ENCODE data around the gene WDFY3.
A peak's percentile ranks its signal among the peaks of the same experiment; 100 is the strongest.

Gene WDFY3

DNA sequence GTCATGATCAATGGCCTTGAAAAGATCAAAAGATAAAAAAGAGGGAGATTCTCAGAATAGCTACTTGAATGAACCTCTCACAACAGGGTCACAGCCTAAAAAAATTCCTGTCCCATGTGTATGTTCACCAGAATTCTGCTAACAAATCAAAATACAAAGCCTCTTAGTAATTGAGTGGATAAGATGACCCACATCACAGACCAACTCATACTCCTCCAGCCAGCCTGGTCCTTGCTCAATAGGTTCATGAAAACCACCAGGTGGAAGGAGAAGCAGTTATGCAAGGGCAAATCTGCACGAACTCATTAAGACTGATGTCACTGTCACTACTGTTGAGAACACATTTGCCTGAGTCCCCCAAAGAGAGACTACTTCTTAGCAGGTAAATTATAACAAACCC, 21.5 kb downstream of the WDFY3 start:
- no peak for DNase-seq

DNA sequence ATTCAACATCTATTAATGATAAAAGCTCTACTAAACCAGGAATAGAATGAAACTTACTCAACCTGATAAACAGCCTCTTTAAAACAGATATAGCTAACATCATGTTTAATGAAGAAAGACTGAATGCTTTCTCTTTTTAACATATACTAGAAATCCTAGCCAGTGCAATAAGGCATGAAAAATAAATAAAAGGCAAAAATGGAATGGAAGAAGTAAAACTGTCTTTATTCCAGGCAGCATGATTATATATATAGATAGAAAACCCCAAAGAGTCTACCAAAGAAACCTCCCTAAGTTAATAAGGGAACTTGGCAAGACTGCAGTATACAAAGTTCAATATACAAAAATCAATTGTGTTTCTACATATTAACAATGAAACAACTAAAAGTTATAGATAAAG, 25.5 kb downstream of the WDFY3 start:
- no peak for DNase-seq

DNA sequence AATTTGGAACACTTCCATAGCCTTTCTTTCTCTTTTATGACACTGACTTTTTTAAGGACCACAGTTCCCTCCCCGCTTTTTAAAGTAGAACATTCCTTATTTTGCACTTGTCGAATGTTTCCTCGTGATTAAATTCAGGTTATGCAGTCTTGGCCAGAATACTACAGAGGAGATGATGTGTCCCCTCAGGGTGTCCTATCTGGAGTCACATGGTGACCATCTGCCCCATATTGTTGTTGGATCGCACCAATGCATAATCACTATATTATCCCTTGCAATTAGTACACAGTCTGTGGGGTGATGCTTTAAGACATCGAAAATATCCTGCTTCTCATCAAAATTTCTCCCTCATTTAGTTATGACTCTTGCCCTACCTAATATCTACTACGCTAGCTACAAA, 27.4 kb downstream of the WDFY3 start:
- no peak for DNase-seq

DNA sequence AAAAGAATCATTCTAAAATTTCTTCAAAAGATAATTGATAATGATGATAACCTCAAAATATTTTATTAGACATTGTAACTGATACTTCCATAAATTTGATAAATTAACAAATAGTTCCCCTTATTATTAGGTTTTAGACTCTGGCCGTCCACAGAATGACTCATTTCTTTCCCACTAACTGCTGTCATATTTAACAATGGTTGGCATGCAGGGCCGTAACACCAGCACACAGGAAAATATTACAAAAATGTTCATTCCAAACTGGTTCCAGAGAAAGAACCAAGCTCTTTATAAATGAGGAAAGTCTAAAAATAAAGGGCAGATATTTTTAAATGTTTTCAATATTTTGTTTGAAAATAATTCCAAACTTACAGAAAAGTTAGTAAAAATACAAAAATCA, 28.2 kb downstream of the WDFY3 start:
- DNase-seq: no peak

DNA sequence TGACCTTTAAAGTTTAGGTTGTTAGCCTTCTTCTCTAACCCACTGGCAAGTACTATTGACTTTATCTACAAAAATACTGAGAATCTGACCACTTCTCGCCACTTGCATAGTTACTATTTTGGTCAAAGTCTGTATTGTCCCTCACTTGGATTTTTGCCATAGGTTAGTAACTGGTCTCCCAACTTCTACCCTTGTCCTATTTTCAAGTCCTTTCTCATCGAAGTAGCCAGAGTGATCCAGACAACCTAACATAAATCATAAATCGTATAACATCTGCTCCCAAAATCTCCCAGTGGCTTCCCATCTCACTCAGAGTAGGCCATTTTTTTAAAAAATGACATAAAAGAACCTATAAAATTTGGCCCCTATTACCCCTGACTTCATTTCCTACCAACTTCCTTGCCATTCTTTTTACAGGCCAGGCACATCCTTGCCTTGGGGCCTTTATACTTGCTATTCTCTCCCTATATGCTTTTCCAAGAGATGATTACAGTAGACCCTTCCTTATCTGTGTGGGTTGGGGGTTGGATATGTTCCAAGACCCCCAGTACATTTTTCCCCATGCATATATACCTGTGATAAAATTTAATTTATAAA, 29.0 kb downstream of the WDFY3 start:
- DNase-seq: no peak

DNA sequence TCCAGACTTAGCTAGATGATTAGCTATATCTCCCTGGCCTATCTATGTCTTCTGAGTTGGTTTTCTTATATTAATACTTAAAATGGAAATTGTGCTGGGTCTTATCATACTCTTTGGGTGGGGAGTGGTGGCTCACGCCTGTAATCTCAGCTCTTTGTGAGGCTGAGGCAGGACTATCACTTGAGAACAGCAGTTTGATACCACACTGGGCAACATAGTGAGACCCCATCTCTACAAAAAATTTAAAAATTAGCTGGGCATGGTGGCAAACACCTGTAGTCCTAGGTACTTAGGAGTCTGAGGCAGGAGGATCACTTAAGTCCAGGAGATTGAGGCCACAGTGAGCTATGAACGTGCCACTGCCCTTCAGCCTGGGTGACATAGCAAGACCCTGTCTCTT, 30.4 kb downstream of the WDFY3 start:
- DNase-seq: no peak

DNA sequence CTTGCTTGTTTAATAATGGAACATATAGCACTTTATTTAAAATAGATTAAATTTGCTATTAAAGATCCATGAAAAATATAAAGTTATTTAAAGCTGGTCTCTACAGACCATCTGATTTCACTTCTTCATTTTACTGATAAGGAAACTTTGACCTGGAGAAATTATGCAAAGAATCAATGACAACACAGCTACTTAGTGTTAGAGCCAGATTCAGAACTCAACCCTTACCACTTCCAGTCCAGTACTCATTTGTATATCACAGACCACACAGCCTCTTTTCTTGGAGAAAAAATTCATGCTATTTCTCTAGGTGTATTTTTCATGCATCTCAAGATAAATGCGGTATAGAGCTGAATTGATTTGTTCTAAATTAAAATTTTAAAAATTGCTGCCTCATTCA, 34.0 kb downstream of the WDFY3 start:
- DNase-seq: no peak

DNA sequence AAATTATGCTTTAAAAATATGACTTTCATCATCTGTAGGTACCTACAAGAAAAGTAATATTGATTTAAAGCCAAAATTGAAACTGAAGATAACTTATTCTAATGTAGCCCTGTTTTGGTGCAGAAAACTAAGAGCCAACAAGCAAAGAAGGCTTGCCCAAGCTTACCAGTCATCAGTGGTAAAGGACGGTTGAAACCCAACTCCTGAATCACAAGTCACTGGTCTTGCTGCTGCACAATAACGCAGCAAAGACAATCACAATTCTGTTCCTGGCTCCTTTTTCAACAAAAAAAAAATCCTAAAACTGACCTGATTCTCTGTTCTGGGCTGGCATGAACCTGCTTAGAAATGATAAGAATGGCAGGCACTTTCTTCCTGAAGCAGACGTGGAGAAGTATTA, 34.5 kb downstream of the WDFY3 start:
- DNase-seq: no peak

DNA sequence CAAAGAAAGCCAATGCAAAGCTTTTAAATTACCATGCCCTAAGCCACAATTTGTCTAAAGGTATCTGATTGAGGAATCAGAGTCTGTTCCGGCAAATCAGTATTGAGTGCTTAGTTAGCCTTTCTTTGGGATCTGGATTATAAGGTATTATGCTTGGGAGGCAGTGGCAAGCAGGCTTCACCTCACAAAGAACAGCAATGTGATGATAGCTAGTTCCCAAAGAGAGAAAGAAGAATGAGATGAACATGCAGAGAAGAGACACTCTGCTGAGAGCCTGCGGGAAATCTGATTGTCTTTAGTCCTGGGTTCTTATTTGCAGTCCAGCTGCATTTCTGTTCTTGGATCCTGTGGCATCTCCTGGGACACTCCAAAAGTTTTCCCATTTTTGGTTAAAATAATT, 35.2 kb downstream of the WDFY3 start:
- DNase-seq: no peak

DNA sequence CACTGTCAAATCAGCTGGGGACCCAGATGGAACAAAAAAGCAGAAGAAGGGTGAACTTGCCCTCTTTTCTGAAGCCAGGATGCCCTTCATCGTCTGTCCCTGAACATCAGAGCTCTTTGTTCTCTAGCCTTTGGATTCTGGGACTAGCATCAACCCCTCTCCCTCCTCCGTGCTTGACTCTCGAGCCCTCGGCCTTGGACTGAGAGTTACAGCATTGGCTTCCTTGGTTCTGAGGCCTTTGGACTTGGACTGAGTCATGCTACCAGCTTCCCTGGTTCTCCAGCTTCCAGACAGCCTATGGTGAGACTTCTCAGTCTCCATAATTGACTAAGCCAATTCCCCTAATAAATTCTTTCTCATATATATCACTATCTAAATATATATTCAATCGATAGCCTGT, 38.4 kb downstream of the WDFY3 start:
- no peak for DNase-seq

DNA sequence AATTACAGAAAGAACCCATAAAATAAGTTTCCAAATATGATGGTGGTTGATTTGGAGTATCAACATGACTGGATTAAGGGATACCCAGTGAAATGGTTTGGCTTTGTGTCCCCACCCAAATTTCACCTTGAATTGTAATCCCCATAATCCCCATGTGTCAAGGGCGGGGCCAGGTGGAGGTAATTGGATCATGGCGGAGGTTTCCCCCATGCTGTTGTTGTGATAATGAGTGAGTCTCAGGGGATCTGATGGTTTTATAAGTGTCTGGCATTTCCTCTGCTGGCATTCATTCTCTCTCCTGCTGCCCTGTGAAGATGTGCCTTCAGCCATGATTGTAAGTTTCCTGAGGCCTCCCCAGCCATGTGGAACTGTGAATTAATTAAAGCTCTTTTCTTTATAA, 39.1 kb downstream of the WDFY3 start:
- DNase-seq: no peak

DNA sequence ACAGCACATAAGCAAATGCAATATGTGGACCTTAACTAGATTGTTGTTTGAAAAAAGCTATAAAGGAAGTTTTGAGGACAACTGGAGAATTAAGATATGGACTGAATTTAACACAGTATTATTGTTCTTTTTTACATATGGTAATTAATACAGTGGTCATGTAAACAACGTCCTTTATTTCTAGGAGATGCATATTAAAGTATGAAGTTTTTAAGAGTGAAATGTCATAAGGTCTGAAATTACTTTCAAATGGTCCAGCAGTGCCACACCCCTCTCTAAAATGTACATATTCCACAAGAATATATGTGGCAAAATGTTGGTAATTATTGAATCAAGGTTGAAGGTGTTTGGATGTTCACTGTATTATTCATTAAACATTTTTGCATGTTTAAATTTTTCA, 40.9 kb downstream of the WDFY3 start:
- DNase-seq: no peak

DNA sequence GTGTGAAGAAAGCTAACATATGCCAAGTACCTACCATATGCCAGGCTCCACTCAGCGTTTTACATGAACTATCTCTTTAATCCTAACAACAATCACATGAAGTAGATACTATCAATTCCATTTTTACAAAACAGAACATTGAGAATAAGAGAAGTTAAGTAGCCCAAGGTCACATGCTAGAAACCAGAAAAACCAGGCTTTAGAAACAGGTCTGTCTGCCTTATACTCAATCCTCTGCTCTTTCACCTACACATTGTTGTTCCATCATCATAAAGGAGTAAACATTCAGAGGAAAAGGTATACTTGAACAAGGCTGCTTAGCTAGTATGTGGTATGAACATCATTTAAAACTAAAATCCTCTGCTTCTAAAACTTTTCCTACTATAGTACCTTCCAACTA, 42.1 kb downstream of the WDFY3 start:
- DNase-seq: no peak

DNA sequence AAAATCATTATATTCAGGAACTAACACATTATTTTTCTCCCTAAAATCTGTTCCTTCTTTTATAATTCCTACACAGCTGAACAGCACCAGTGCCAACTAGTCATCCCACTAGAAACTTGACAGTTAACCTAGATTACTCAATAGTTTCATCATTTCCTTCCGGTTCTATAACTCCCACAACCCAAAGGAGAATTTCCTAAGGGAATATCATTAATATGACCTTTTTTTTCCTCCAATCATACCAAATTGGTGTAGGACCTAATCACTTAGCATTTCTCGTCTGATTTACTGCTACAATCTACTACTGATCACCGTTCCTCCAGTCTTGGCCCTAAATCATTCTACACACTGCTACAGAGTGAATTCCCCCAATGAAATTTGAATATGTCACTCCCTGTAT, 45.9 kb downstream of the WDFY3 start:
- no peak for DNase-seq

DNA sequence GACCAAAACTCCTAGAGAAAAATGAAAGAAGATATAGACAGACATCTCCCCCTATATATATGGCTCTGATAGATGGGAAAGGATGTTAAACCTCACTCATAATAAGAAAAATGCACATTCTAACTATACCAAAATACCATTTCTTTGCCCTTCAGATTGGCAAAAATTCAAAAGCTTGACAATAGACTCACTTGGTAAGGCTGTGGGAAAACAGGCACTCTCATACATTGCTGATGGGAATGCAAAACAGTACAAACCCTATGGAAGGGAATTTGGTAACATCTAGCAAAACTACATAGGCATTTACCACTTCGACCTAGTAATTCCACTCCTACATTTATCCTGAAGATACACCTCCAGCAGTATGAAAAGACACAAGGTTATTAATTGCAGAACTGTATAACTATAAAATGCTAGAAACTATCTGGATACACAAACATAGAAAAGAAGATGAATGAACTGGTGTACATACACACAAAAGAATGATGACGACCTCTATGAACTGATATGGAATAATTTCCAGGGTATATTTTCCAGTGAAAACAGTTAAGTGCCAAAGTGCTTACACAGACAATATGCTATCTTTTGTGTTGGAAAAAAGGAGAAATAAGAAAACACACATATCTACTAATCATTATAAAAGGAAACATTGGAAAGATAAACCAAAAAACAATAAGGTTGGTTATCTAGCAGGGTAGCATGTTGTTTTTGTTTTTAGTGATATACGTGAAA, 48.5 kb downstream of the WDFY3 start:
- no peak for DNase-seq

DNA sequence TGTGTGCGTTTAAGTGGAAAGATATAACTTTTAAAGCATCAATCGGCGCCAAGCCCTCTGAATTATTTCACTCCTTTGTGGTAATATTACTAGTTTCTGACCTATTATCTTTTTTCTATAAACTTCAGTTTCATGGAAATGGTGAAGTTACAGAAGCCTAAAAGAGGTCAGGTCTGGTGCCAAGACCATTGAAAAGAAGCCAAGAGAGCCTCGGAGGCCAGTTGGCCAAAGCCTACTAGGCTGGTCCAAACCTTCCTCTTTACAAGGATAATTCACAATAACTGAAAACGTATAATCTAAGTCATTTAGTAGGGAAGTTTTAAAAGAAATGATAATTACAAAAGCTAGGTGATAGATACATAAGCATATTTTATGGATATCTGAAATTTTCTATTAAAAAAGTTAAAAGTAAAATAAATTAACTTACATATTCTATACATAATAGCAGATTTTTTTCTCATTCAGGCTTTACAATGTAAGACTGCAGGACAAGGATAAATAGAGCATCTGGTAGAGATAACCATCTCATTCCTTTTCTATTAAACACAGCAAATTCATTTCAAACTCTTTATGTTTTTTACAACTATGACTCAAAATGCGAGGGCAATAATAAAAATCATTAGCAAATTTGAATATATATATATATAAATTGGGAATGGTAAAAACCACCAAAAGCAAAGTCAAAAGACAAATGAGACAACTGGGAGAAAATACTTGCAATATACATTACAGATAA, 49.2 kb downstream of the WDFY3 start:
- peak in 1 of 2 donors; percentile 6 for DNase-seq

DNA sequence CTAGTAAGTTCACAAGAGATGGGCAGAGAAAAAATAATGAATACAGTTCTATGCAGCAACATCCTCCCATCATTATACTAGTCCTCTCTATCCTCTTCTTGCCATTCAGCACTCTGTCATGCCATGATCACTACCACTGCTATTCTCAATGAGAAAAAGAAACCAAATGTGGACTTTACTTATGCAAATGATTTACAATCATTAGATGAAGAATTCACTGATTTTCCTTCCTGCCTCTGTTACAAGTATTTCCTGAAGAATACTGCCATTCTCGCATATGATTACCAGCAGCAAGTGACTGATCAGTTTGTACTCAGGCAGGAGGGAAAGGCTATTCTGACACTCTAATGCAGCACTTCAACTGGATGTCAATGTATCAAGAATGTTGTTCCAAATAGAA, 50.3 kb downstream of the WDFY3 start:
- no peak for DNase-seq

DNA sequence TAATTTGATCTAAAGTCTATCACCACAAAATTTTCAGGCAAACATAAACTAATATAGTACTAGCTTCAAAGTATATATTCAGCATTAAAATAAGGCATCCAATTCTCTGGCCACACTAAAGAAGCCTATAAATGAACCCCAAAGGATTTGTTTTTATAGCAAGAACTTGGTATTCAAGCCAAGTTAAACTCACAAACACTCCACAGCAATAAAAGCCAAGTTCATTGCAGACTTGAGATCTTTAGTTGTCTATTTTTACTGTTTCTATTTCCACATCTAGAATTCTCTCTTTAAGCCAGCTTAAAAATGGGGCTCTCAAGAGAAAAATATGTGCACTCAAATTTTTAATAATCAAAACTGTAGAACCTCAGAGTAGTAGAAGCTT, 51.1 kb downstream of the WDFY3 start:
- no peak for DNase-seq

DNA sequence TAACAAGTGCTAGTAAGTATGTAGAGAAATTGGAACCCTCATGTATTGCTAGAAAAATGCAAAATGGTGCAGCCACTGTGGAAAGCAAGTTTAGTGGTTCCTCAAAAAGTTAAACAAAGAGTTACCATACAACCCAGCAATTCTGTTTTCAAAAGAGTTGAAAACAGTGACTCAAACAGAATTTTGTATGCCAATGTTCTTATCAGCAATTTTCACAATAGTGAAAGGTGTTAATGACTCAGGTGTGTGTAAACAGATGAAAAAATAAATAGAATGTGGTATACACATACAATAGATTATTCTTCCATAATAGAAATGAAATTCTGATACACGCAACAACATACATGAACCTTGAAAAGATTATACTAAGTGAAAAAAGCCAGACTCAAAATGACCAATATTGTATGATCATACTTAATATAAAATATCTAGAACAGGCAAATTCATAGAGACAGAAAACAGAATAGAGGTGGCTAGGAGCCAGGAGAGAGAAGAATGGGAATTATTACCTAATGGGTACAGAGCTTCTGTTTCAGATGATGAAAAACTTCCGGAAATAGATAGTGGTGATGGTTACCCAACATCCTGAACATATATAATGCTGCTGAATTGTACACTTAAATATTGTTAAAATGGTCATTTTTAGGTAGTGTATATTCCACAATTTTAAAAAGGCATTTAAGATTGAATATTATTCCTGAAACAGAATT, 51.6 kb downstream of the WDFY3 start:
- no peak for DNase-seq

DNA sequence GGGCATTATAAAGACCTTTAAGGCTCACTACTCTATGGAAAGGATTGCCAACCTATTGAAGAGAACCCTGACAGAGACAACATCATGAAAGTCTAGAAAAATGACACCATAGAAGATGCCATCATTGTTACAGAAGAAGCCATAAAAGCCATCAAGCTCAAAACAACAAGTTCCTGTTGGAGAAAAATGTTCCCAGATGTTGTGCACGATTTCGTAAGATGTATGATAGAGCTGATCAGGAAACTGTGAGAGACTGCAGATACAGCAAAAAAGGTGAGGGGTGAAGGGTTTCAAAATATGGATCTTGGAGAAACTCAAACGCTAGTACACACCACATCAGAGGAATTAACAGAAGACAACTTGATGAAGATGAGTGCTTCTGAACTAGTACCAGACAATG, 53.3 kb downstream of the WDFY3 start:
- no peak for DNase-seq

DNA sequence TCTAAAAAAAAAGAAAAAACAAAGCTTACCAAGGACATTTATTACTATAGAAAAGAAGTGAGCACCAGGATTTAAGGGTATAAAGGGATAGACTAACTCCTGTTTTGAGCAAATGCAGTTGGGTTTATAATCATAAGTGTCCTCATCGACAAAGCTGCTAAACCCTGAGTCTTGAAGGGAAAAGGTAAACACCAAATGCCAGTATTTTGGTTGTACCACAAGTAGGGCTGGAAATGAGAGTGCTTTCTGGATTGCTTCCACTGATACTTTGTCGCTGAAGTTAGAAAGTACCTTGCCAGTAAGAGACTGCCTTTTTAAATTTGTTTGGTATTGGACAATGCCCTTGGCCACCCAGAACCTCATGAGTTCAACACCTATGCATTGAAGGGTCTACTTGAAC, 53.7 kb downstream of the WDFY3 start:
- no peak for DNase-seq

DNA sequence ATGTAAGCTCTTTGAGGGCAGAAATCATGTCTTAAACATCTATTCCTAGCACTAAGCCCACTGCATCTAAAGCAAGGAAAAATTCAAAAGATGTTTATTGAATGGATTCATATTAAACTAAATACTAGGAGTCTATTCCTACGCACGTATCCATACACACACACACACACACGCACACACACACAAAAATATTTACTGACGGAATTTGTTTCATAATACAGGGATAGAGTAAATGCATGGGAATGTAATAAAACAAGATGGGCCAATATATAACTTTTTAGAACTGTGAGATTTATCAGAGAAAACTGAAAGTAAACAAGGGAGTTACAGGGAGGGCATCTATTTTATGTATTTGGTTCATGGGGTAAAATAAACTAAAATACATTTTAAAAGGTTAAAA, 57.6 kb downstream of the WDFY3 start:
- DNase-seq: no peak

DNA sequence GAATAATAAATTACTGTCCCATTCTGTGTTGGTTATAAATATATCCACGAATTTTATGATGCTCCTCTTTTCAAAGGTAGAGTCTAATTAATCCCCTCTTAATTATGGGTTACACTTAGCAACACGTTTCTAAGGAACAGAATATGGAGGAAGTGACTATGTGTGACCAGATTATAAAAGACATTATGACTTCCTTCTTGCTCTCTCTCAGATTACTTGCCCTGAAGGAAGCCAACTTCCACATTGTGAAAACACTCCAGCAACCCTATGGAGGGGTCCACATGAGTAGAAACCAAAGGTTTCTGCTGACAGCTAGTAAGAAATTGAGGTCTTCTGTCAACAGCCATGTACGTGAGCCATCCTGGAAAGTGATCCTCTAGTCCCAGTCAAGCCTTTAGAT, 59.3 kb downstream of the WDFY3 start:
- no peak for DNase-seq

DNA sequence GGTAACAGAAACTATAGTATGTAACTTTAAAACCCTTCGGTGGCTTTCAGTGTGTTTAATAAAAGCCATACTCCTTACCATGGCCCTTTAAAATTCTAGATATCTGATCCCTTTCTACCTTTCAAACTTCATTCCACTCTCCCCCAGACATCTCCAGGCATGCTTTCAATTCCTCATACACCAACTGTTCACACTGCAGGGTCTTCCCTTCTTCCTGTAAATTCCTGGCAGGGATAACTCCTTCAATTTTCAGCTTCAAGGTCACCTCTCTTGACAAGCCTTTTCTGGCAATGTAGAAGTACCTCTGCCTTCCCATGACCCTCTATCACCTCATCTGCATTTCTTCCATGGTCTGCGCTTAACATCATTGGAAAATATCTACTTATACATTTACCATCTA, 60.8 kb downstream of the WDFY3 start:
- DNase-seq: no peak
